Cardiac fibroblast (primary cell): ENCODE data around the gene RBM39.

Experiments used
- DNase-seq, 2 donors: peaks; one replicate each; pipeline versions ENCODE4 v3.0.0 to v3.0.0-alpha.2; 2010; ENCODE audit warnings: low read depth in 2 of 2
- H3K4me3 ChIP-seq, 2 donors: replicated peaks in 1 of 2; 1 replicate in 1 of 2; 2 replicates in 1 of 2; pipeline ENCODE4 v1.5.1; 2011; ENCODE audit warnings: low read depth in 2 of 2, low read length in 2 of 2, mild to moderate bottlenecking in 2 of 2, moderate library complexity in 1 of 2
- TF ChIP-seq, protein P1 (sequence below): IDR thresholded peaks from one replicate; pipeline ENCODE4 v1.5.1; 2011; ENCODE audit warnings: low read depth, mild to moderate bottlenecking, low read length, inconsistent platforms

RBM39 gene

DNA sequence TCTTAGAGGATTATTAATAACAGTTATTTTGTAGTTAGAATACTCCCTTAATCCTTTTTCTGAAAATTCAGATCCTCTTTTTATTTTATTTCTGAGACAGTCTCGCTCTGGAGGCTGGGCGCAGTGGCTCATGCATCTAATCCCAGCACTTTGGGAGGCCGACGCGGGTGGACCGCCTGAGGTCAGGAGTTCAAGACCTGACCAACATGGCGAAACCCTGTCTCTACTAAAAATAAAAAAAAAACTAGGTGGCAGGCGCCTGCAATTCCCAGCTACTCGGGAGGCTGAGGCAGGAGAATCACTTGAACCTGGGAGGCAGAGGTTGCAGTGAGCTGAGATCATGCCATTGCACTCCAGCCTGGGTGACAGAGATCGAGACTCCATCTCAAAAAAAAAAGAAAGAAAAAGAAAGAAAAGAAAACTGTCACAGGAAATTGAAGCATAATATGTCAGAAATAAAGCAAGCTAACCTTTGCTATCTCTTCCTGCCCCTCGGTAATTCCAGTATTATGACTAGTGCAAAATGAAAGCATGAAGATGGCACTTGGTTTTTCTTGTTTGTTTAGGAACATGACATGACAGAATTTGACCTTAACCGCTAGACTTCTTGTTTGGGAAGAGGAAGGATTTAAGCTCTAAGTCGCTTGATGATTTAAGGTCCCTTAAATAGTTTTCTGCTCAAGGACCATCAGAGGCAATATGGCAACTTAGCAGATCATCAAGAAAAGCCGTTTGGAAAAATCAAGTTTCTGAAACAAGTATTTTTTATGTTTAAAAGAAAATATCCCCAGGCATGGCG lies 1.8 kb upstream of the RBM39 start:
- peak overlapping the region in 1 of 2 donors; percentile 9 for H3K4me3 ChIP-seq
- TF ChIP-seq, protein P1, sequence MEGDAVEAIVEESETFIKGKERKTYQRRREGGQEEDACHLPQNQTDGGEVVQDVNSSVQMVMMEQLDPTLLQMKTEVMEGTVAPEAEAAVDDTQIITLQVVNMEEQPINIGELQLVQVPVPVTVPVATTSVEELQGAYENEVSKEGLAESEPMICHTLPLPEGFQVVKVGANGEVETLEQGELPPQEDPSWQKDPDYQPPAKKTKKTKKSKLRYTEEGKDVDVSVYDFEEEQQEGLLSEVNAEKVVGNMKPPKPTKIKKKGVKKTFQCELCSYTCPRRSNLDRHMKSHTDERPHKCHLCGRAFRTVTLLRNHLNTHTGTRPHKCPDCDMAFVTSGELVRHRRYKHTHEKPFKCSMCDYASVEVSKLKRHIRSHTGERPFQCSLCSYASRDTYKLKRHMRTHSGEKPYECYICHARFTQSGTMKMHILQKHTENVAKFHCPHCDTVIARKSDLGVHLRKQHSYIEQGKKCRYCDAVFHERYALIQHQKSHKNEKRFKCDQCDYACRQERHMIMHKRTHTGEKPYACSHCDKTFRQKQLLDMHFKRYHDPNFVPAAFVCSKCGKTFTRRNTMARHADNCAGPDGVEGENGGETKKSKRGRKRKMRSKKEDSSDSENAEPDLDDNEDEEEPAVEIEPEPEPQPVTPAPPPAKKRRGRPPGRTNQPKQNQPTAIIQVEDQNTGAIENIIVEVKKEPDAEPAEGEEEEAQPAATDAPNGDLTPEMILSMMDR, result no peak
- DNase-seq, result peak in 1 of 2 donors; percentile 52

DNA sequence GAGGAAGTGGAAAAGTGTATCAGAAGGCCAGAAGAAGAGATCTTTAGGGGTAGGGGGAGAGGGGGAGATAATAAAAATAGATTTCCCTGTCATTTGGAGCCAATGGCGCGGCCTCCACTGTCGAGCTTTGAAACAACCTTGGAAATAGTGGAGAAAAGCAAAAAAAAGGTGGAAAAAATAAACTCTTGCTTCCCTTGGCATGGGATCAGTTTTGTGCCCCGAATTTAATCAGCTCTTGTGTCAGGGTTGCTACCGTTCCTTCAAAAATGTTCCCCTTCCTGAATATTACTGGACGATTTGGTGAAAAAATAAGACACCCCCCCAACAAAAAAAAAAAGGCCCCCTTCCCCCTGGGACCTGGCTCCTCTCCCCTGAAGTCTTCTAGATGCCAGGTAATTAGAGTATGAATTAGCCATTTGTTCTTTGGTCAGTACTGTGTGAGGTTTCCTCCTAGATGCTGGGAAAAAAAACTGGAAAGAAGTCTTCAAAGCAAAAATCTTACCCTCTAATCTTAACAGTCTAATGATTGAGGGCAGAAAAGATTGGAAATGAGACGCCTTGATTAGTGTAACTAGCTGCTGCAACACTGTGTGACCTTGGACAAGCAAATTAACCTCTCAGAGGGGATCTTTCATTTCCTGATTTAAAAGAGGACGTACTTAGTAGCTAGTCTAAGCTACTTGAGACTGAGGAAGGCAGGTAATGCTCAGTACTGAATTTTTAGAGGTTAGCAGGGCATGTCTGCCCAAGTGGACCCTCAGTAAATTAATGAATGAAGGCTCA lies 872 bp upstream of the RBM39 start:
- TF ChIP-seq, protein P1, result no peak
- DNase-seq, result peak; percentile 40 to 41
- H3K4me3 ChIP-seq, result peak overlapping the region; percentile 58 to 66

DNA sequence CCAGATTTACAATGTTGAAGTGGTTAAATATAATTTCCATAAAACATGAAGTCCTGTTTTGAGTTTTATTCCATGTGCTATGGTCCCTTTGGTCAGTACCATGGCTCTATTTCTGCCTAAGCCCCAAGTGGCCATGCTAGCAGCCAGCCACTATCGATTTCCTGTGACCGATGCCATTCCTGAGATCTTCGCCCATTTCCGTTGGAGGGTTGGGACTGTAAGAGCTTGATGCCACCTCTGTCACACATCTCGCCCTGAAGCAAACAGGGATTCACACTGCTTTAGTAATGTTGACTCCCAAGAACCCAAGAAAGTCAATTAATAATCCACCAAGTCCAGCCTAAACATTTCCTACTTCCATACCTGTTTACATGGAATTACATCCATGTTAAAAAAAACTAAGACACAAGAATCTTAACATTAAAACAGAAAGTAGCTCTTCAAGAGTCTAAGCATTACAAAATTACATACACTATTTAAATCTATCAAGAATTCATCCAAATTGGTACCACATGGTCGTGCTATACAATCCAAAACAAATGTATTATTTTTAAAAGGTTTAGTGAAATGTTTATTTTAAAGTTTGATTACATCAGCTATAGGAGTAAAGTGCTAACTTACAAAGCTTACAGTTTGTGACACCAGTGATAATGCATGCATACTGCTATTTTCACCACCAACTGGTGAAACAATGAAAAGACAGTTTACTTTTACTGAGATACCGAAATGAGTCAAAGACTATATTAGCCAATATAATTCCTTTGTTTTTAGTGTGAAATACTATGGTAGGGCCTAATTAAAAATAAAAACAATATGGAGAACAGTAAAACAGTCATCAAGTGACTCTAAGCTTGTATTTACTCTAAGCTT lies 2.5 kb downstream of the RBM39 start:
- peak overlapping the region; percentile 13 to 86 for H3K4me3 ChIP-seq
- TF ChIP-seq, protein P1, result peak; percentile 37
- peak; percentile 53 to 69 for DNase-seq

DNA sequence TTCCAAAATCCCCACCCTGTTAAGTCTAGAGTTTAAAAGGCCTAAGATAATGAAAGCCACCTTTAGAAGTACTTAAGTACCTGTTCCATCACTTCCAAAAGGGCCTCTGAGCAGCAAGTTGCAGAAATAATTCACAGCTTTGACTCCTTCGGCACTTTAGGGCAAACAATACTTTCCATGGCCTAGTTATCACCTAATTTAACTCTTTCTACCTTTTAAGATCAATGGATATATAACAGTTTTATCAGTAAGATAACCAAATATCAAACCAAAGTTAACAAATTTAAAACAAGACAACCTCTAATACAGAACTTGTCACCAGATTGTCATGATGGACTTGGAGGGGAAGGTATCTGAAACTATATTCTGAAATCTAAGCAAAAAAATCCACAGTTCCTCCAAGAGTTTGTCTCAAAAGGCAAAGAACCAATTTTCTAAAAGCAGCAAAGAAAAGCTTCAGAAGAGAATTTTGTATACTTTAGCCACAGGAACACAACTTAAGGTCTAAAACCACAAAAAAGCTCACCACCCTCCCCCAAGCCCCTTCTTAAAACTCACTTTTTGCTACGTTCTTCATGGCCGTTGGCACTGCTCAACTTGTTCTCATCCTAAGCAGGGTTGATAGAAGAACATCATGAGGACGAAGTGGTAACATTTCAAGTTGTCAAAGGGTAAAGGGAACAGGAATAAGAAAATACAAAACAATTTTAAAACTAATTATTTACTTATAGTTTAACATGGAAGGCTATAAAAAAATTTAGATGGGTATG lies 3.5 kb downstream of the RBM39 start:
- H3K4me3 ChIP-seq, result peak overlapping the region in 1 of 2 donors; percentile 6
- DNase-seq, result no peak
- TF ChIP-seq, protein P1, result no peak

DNA sequence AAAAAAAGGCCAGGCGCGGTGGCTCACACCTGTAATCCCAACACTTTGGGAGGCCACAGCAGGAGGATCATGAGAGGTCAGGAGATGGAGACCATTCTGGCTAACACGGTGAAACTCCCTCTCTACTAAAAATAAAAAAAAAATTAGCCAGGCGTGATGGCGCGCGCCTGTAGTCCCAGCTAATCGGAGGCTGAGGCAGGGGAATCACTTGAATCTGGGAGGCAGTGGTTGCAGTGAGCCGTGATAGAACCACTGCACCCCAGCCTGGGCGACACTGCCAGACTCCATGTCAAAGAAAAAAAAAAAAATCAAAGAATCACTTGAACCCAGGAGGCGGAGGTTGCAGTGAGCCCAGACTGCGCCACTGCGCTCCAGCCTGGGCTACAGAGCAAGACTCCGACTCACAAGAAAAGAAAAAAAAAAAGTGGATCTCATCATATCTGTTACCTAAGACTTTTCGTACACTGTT lies 4.2 kb downstream of the RBM39 start:
- no peak overlapping the region for H3K4me3 ChIP-seq
- DNase-seq, result no peak
- TF ChIP-seq, protein P1, result no peak
